GM23338 (cell line): ENCODE measurements around the gene GGT6.

ENCODE experiments used
- CREB1 ChIP-seq: fragments of 250-450 bp; sonication (Bioruptor Pico); IDR thresholded peaks from 2 replicates; pipeline ENCODE4 v1.5.0; 2020; ENCODE audit warnings: low read depth, mild to moderate bottlenecking, moderate library complexity
- CTCF ChIP-seq, 2 experiments: fragments of 200-600 bp in 1 of 2; sonication (generic) in 1 of 2; conservative IDR thresholded peaks; 2 replicates each; pipeline versions ENCODE4 v1.5.1 to v1.6.1; 2016 to 2017; ENCODE audit warnings: antibody characterized with exemption in 2 of 2, low read depth in 2 of 2, mild to moderate bottlenecking in 2 of 2, moderate library complexity in 1 of 2
- ETS1 ChIP-seq: IDR thresholded peaks from 2 replicates; pipeline ENCODE4 v1.6.1; 2016; ENCODE audit warnings: antibody characterized with exemption
- EZH2 ChIP-seq: fragments of 200-600 bp; sonication (generic); IDR thresholded peaks from one replicate; pipeline ENCODE4 v1.8.0; 2017; ENCODE audit warnings: antibody characterized with exemption, mild to moderate bottlenecking, low read depth; ENCODE audit not compliant: unreplicated experiment
- EZH2phosphoT487 ChIP-seq: fragments of 200-600 bp; sonication (generic); IDR thresholded peaks from one replicate; pipeline ENCODE4 v1.8.1; 2018; ENCODE audit warnings: antibody characterized with exemption; ENCODE audit not compliant: unreplicated experiment
- JUNB ChIP-seq: IDR thresholded peaks from one replicate; pipeline ENCODE4 v1.6.1; 2016; ENCODE audit warnings: antibody characterized with exemption; ENCODE audit not compliant: unreplicated experiment
- NANOG ChIP-seq: IDR thresholded peaks from 2 replicates; pipeline ENCODE4 v1.6.1; 2016; ENCODE audit warnings: antibody characterized with exemption, borderline replicate concordance
- POLR2AphosphoS5 ChIP-seq: IDR thresholded peaks from 2 replicates; pipeline ENCODE4 v1.6.1; 2016; ENCODE audit warnings: antibody characterized with exemption, low read depth
- REST ChIP-seq: IDR thresholded peaks from one replicate; pipeline ENCODE4 v1.6.1; 2018; ENCODE audit warnings: antibody characterized with exemption; ENCODE audit not compliant: unreplicated experiment

GRCh38 chr17:4588391-4588790 is 28.0 kb upstream of the GGT6 start:
- no peak for TF ChIP-seq CTCF (conservative IDR thresholded peaks at IDR 0.05; ENCODE audit: low read depth in 2 of 2)
- no peak for TF ChIP-seq EZH2phosphoT487
- no peak for TF ChIP-seq REST
- no peak for TF ChIP-seq EZH2
- no peak for TF ChIP-seq POLR2AphosphoS5
- TF ChIP-seq JUNB: no peak
- no peak for TF ChIP-seq CREB1
- no peak for TF ChIP-seq ETS1
- no peak for TF ChIP-seq NANOG
